Measurements from ENCODE around the gene GUCY1A1.
A peak's percentile ranks its signal among the peaks of the same experiment; 100 is the strongest.

Gene GUCY1A1

DNA sequence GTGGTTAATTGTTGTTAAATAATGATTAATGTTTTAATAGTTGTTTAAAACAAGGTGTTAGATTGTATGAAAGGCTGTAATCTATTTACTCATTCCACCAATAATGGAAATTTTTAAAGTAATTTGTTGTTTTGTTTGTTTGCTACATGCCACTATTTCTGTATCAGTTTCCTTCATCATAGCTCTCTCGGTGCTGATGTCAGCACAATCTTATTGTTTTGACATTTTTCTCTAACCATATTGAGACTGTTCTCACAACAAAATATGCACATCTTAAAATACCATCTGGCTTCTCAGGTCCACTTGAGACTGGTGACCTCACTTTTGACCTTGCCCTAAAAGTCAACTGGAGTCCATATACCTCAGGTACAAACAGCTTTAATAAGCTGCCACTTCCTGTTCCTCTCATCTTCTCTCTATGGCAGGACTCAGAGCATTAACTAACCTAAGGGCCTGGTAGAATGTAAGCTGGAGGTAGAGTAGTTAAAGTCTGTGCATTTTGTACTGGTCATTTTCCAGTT, 91.2 kb downstream of the GUCY1A1 start:
- TF ChIP-seq ZNF274 (IDR thresholded peaks at IDR 0.05; ENCODE audit: low read depth, low read length): no peak
- no peak overlapping the region for H3K4me3 ChIP-seq (ENCODE audit: low read length)

DNA sequence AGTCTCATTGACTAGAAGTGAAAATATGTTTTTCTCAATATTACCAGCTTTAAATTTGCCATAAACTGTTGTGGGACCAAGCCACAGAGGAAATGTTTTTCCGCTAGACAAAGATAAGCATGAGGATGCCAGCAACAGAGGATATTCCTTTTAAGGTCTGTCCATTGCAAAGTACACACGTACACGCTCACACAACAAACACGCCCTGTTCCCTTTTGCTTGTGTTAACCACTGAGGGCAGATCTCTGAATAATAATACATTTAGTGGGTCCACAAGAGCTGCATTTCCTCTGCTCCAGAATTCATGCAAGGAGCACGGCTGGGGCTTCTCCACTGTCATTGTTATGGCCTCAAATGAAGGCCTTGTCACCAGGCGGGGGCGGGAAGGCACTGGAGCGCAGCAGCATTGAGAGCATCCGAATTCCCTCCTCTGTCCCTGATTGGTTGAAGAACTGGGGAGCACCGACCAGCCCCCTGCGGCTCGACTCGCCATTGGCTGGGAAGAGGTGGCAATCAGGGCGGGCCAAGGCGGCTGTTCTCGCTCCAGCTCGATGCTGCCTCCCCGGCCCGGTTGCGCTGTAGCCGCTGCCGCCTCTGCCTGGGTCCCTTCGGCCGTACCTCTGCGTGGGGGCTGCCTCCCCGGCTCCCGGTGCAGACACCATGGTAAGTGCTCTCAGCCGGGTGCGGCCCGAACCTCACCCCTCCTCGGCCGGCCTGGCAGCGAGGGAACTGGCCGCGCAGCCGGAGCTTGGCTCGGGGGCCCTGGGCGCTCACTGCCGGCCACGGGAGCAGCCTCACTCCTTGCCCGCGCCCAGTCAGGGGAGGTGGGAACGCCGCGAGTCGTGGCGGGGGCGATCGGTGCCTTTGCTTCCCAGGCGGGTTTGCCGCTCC, 92.1 kb downstream of the GUCY1A1 start, which contains the start of gene GUCY1B1:
GUCY1B1 (plus strand) TSS at position 541 of the 891 bp plus-strand sequence; CDS start at position 661, 120 bp downstream.
- peak within 1 kb of the TSS; percentile 68 for H3K4me3 ChIP-seq (ENCODE audit: low read length)
- TF ChIP-seq ZNF274 (IDR thresholded peaks at IDR 0.05; ENCODE audit: low read depth, low read length): no peak

DNA sequence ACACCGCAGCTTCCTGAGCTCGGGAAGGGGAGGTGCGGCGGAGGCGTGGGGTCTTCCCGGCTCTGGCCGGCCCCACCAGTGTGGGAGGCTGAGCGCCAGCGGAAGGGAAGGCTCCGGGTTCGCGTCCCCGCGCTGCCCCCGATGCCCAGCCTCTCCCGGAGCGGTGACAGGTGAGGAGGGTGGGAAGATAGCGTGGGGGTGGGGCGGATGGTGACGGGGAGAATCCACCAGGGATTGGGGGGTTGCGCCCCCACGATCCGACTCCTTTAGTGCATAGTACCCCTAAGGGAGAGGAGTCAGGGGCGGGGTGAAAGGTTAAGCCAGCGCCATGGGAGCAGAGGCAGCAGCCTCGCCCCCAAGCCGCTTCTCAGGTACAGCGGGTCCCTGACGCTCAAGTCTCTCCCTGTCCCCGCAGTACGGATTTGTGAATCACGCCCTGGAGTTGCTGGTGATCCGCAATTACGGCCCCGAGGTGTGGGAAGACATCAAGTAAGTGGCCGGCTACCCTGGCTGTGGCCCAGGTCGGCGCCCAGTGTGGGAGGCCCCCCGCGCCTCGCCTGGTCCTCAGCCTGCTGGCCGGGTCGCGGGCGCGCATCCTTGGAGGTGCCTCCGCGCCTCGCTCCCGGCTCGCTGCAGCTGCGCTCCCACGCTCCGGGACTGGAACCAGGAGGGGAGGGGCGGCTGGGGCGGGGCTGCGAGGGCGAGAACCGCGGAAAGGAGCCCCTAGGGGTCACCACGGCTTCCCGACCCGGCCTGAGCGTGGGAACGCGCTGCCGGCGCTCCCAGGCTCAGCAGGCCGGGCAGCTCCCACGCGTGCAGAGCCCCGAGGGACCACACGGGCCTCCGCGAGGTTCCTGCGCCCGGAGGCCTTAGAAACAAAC, 93.0 kb downstream of the GUCY1A1 start:
- H3K4me3 ChIP-seq (ENCODE audit: low read length): peak overlapping the region; percentile 68
- no peak for TF ChIP-seq ZNF274 (IDR thresholded peaks at IDR 0.05; ENCODE audit: low read depth, low read length)

DNA sequence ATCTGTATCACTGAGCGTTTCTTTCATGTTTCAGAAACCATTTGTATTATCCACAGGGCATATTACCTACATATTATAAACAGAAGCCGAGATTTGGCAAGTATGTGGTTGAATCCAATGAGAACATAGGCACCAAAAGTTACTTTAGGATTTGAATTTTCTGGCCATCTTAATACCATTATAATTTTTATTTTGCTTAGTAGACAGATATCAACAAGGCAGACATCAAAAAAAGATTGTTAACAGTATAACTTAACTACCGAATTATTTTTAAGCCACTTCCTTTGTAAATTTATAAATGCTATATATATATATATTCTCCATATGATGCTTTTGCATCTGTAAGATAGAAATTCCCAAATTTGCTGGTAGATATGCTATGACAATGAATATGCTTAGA, 94.4 kb downstream of the GUCY1A1 start:
- TF ChIP-seq ZNF274 (IDR thresholded peaks at IDR 0.05; ENCODE audit: low read depth, low read length): no peak
- no peak overlapping the region; the same call in 1 of the 2 replicates for H3K4me3 ChIP-seq (ENCODE audit: low read length)

DNA sequence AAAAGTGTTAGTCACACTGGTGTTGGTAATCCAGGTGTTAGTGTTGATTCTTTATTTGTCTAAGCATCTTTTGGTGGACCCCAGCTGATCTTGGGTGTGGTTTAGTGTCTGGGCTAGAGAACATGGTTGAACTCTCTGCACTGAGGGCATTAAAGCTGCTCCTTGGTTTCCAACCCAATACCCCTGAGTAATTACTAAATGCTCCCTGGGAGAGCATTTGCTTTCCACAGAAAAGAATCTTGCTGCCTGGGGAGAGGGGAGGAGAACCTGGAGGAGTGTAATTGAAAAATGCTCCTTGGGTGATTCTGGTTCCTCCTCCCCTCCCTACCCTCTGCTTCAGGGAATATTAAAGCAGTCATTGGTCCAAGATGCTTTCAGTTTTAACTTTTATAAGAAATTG, 95.3 kb downstream of the GUCY1A1 start:
- no peak overlapping the region for H3K4me3 ChIP-seq (ENCODE audit: low read length)
- TF ChIP-seq ZNF274 (IDR thresholded peaks at IDR 0.05; ENCODE audit: low read depth, low read length): no peak

DNA sequence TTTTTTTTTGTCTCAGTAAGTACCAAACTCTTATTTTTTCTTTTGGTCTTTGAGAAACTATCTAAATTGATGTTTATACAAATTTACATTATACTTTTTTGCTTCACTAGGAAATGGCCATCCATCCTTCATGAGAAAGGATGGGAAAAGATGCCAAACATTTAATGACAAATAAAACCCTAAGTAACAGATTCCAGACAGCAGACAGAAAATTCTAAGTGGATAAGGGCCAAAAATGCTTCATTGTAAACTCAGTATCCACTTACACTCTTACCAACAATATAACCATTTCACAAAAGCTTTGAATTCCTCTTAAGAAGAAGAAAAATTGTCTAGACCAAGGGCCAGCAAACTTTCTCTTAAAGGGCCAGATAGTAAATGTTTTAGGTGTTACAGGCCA, 95.7 kb downstream of the GUCY1A1 start:
- no peak for TF ChIP-seq ZNF274 (IDR thresholded peaks at IDR 0.05; ENCODE audit: low read depth, low read length)
- H3K4me3 ChIP-seq (ENCODE audit: low read length): no peak overlapping the region

DNA sequence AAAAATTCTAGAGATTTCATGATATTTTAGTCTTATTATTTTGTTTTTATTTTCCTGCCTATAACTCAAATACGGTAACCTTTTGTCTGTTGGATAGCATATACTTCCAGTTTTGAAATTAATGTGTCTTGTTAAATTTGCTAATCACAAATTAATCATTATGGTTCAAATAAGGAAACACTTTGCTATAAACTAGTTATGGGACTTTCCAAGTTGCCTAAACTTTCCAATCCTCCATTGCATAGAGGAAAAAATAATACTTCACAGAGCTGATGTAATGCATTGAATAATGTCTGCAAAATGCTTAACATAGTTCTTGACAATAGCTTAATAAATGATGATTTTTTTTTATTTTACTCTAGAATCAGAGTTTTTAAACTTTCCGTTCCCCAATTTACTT, 96.9 kb downstream of the GUCY1A1 start:
- TF ChIP-seq ZNF274 (IDR thresholded peaks at IDR 0.05; ENCODE audit: low read depth, low read length): no peak

DNA sequence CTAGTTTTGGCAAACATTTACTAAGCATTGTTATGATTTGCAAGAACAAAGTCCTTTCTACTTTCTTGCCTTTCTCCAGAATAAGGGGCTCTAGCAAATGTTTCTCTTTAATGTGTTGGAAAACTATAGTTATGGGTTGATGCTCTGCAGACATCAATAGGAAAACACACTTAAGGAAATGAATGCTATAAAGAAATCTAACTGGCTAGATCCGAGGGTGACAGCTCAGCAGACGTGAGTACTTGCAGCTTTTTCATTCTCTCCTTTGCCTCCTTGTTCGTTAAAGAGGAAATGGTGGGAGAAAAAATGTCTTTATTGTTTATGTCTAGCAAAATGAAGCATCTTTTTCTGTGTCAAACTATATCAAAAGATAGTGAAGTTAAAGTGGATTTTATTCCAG, 98.5 kb downstream of the GUCY1A1 start:
- H3K4me3 ChIP-seq (ENCODE audit: low read length): no peak overlapping the region
- TF ChIP-seq ZNF274 (IDR thresholded peaks at IDR 0.05; ENCODE audit: low read depth, low read length): no peak

More for the DNA sequence above, 96.9 kb downstream of the GUCY1A1 start:
- no peak overlapping the region for H3K4me3 ChIP-seq (ENCODE audit: low read length)

DNA sequence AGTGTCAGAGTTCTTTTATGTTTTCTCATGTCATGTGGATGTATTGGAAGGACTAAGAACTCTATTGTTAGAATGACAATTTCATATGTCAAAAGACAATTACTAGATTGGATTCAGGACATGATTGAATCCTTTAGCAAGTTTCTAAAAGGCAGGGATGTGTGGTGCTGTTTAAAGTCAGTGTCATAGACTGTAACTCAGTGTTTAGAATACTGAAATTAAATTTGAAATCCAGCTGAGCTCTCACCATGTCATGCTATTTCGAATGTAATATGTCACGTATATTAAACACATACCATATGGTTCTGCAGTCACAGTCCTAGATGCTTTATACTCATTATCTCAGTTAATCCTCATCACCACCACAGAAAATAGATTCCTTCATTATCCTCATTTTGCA, 100.0 kb downstream of the GUCY1A1 start:
- no peak for TF ChIP-seq ZNF274 (IDR thresholded peaks at IDR 0.05; ENCODE audit: low read depth, low read length)
- H3K4me3 ChIP-seq (ENCODE audit: low read length): no peak overlapping the region

DNA sequence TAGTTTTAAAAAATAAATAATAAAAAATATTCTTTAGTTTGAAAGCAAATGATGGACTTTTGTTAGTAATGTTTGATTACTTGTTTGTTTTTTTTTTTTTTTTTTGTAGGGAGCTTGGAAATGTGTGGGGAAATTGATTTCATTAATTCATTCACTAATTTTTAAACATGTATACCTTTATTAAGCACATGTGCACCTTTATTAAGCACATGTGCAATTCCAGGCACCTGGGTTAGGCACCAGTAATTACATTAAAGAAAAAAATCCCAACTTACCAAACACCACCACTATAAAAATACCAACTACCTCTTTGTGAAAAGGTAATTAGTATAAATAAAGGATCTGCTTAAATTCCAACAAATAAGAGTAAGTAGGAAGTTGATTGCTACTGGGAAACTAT, 101.7 kb downstream of the GUCY1A1 start:
- no peak overlapping the region for H3K4me3 ChIP-seq (ENCODE audit: low read length)
- TF ChIP-seq ZNF274 (IDR thresholded peaks at IDR 0.05; ENCODE audit: low read depth, low read length): no peak

DNA sequence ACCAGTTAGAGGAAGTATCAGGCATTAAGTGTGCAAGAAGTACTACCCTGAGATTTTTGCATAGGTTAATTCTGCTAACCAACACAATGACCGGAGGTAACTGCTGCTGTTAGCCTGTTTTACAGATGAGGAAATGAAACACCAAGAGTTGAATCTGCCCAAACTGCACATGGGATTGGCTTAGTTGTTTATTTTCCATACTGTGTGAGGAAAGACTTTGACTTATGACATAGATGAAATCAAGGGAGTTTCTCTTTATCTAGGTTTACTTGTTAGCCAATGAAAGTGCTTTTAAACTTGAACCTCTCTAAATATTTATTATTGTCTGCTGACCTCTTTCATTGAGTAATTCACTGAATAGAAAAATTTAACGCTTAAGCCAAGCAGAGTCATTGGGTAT, 102.4 kb downstream of the GUCY1A1 start:
- no peak overlapping the region for H3K4me3 ChIP-seq (ENCODE audit: low read length)
- no peak for TF ChIP-seq ZNF274 (IDR thresholded peaks at IDR 0.05; ENCODE audit: low read depth, low read length)

DNA sequence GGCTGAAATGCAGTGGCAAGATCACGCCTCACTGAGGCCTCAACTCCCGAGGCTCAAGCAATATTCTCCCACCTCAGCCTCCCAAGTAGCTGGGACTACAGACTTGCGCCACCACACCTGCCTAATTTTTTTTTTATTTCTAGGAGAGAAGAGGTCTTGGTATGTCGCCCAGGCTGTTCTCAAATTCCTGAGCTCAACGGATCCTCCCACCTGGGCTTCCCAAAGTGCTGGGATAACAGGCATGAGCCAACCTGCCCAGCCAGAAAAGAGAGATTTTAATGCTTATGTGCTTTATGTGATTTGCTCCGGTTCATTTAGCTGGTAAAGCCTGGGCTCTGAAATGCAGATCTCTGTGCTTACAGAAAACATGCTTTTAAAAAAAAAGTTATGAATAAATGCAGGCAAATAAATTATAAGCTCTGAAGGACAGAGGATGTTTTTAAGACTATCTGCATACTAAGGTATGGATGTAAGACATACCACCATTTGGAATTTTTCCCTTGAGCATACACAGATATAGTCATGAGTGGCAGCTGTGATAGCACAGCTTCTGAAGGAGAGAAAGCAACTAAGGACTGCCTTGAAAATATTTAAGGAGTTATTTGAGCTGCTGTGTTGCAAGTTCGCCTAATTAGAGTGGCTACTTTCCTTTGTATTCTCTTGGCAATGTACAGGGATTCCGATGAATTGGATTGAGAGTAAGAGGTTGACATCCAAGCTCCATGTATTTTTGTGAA, 106.0 kb downstream of the GUCY1A1 start:
- no peak overlapping the region for H3K4me3 ChIP-seq (ENCODE audit: low read length)
- no peak for TF ChIP-seq ZNF274 (IDR thresholded peaks at IDR 0.05; ENCODE audit: low read depth, low read length)

DNA sequence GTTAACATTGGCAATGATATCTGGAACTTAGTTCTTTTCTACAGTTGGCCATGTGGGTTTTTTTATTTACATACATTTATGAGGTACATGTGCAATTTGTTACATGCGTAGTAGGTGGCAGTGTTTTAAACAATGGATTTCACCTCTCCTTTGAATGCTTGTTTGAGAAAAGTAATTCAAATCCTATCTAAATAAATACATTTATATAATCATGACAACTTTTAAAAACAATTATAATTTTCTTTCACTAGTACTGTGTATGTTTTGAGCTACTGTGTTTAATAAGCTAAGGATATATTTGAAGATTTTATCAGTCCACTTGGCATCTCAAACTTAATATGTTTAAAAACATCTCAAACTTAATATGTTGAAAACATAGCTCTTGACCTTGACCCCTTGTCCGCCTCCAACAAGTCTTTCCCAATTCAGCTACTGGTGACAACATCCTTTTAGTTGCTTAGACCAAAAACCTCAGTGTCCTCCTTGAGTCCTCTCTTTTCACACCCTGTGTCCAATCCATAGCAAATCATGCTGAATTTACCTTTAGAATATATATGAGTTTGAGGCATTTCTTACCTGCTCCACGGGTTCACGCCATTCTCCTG, 106.7 kb downstream of the GUCY1A1 start:
- TF ChIP-seq ZNF274 (IDR thresholded peaks at IDR 0.05; ENCODE audit: low read depth, low read length): no peak
- H3K4me3 ChIP-seq (ENCODE audit: low read length): no peak overlapping the region

Data from GM08714 (cell line).